DOHH2 (cell line): ENCODE measurements around the gene AIMP2.
A peak's percentile ranks its signal among the peaks of the same experiment; 100 is the strongest.
"Not testable (repeated sequence)": the region's sequence is repeated elsewhere in the genome, so short reads cannot be mapped to it uniquely, and the experiment has no call there.

Experiments used
- H3F3A ChIP-seq: fragments of 200-600 bp; sonication (generic), shearing (Covaris generic); 2 replicates; pipeline ENCODE4 v1.6.0; 2016; ENCODE audit warnings: antibody characterized with exemption, mild to moderate bottlenecking; ENCODE audit not compliant: control insufficient read depth, insufficient read depth
- H3K27ac ChIP-seq: fragments of 200-600 bp; sonication (generic); 2 replicates; pipeline ENCODE4 v1.5.1; 2014; ENCODE audit warnings: low read depth, mild to moderate bottlenecking, low read length, moderate library complexity
- H3K27me3 ChIP-seq: fragments of 200-600 bp; sonication (generic); 2 replicates; pipeline ENCODE4 v1.6.1; 2014; ENCODE audit warnings: mild to moderate bottlenecking, low read length, mixed read lengths; ENCODE audit not compliant: control insufficient read depth
- H3K36me3 ChIP-seq: fragments of 200-600 bp; sonication (generic); 2 replicates; pipeline ENCODE4 v1.6.1; 2014; ENCODE audit warnings: mild to moderate bottlenecking, low read length, moderate library complexity, mixed read lengths; ENCODE audit not compliant: control insufficient read depth
- H3K4me1 ChIP-seq: fragments of 200-600 bp; sonication (generic); 2 replicates; pipeline ENCODE4 v1.6.1; 2014; ENCODE audit warnings: mild to moderate bottlenecking, low read length, mixed read lengths; ENCODE audit not compliant: control insufficient read depth
- H3K4me2 ChIP-seq: fragments of 200-600 bp; sonication (generic); 2 replicates; pipeline ENCODE4 v1.6.0; 2014; ENCODE audit warnings: mild to moderate bottlenecking, low read length, moderate library complexity
- H3K4me3 ChIP-seq: fragments of 200-600 bp; sonication (generic); 2 replicates; pipeline ENCODE4 v1.5.1; 2014; ENCODE audit warnings: mild to moderate bottlenecking, low read length, mixed read lengths
- H3K79me2 ChIP-seq: fragments of 200-600 bp; sonication (generic); 2 replicates; pipeline ENCODE4 v1.6.1; 2014; ENCODE audit warnings: mild to moderate bottlenecking, low read length, mixed read lengths; ENCODE audit not compliant: control insufficient read depth
- H3K9me2 ChIP-seq: fragments of 200-600 bp; sonication (generic); replicated peaks from 2 replicates; pipeline ENCODE4 v1.6.1; 2014; ENCODE audit warnings: mild to moderate bottlenecking, low read length, mixed read lengths; ENCODE audit not compliant: control insufficient read depth
- H3K9me3 ChIP-seq: fragments of 200-600 bp; sonication (generic); 2 replicates; pipeline ENCODE4 v1.6.1; 2014; ENCODE audit warnings: antibody characterized with exemption, low read length, mixed read lengths; ENCODE audit not compliant: control insufficient read depth, insufficient read depth
- H4K20me1 ChIP-seq: fragments of 200-600 bp; sonication (generic); 2 replicates; pipeline ENCODE4 v1.6.0; 2014; ENCODE audit warnings: low read depth, mild to moderate bottlenecking, antibody characterized with exemption, low read length, moderate library complexity; ENCODE audit not compliant: control insufficient read depth, insufficient read depth
- CTCF ChIP-seq: fragments of 200-600 bp; sonication (generic); IDR thresholded peaks from one replicate; pipeline ENCODE4 v1.5.1; 2014; ENCODE audit warnings: antibody characterized with exemption, mild to moderate bottlenecking, low read depth, low read length; ENCODE audit not compliant: poor library complexity, severe bottlenecking
- EZH2phosphoT487 ChIP-seq: fragments of 200-600 bp; sonication (generic); IDR thresholded peaks from 2 replicates; pipeline ENCODE4 v1.6.1; 2017; ENCODE audit warnings: borderline replicate concordance, mild to moderate bottlenecking, antibody characterized with exemption, low read length, moderate library complexity, mixed read lengths

The AIMP2 gene

GRCh38 chr7:6008668-6009611, at the start of gene AIMP2, which contains the start of gene PMS2:
Gene AIMP2, plus strand, starts transcription at chr7:6009272. Its CDS starts 92 bp downstream, at chr7:6009364.
Gene PMS2, minus strand, starts transcription at chr7:6009049. Its CDS starts 30 bp downstream, at chr7:6009019.
- peak; percentile 48 for TF ChIP-seq CTCF
- no peak for TF ChIP-seq EZH2phosphoT487
- no peaks in the 10 kb centered on the region for H3K9me3 ChIP-seq
- H3F3A ChIP-seq = peaks cover 11% of the 10 kb centered on the region; the same call in 1 of the 2 replicates
- H3K4me2 ChIP-seq = peak within 1 kb of the TSS; percentile 68
- no peaks in the 10 kb centered on the region for H4K20me1 ChIP-seq
- H3K9me2 ChIP-seq = no peaks in the 10 kb centered on the region
- no peaks in the 10 kb centered on the region for H3K27me3 ChIP-seq
- H3K4me3 ChIP-seq = peak within 1 kb of the TSS; percentile 88
- H3K36me3 ChIP-seq = peaks cover 53% of the 10 kb centered on the region
- H3K4me1 ChIP-seq = peaks cover 28% of the 10 kb centered on the region
- H3K27ac ChIP-seq = peak within 1 kb of the TSS; percentile 77
- H3K79me2 ChIP-seq = peaks cover 80% of the 10 kb centered on the region

GRCh38 chr7:5963205-5963604, 45.9 kb upstream of the AIMP2 start:
- not testable (repeated sequence) for H3K4me1 ChIP-seq, H4K20me1 ChIP-seq, H3K79me2 ChIP-seq, H3K27me3 ChIP-seq, H3K9me2 ChIP-seq, H3K4me3 ChIP-seq, H3F3A ChIP-seq, H3K4me2 ChIP-seq, H3K36me3 ChIP-seq, H3K27ac ChIP-seq, H3K9me3 ChIP-seq

- not testable (repeated sequence) for H3K4me3 ChIP-seq, H3K4me1 ChIP-seq, H3K27ac ChIP-seq, H3K36me3 ChIP-seq, H3K27me3 ChIP-seq, H3F3A ChIP-seq, H3K9me2 ChIP-seq, H3K4me2 ChIP-seq, H4K20me1 ChIP-seq, H3K9me3 ChIP-seq, H3K79me2 ChIP-seq
Measured at GRCh38 chr7:5963810-5964209, 45.3 kb upstream of the AIMP2 start.

GRCh38 chr7:5970347-5970911, 38.6 kb upstream of the AIMP2 start, which contains the start of gene RSPH10B:
Gene RSPH10B, minus strand, starts transcription at chr7:5970689. Its CDS starts 3,573 bp downstream, at chr7:5967116.
- not testable (repeated sequence) for H4K20me1 ChIP-seq, H3K9me2 ChIP-seq, H3K4me2 ChIP-seq, H3K36me3 ChIP-seq, H3K27me3 ChIP-seq, H3K79me2 ChIP-seq, H3K4me3 ChIP-seq, H3K27ac ChIP-seq, H3K4me1 ChIP-seq, H3F3A ChIP-seq, H3K9me3 ChIP-seq

GRCh38 chr7:5973580-5973979, 35.5 kb upstream of the AIMP2 start:
- H3K36me3 ChIP-seq, H3K4me1 ChIP-seq, H3K79me2 ChIP-seq, H3K4me3 ChIP-seq, H3K4me2 ChIP-seq, H3K27me3 ChIP-seq, H4K20me1 ChIP-seq, H3K9me2 ChIP-seq, H3K27ac ChIP-seq, H3K9me3 ChIP-seq, H3F3A ChIP-seq: not testable (repeated sequence)

- H3K9me3 ChIP-seq, H3K9me2 ChIP-seq, H3K4me2 ChIP-seq, H3K4me3 ChIP-seq, H3F3A ChIP-seq, H4K20me1 ChIP-seq, H3K27me3 ChIP-seq, H3K4me1 ChIP-seq, H3K27ac ChIP-seq: not testable (repeated sequence)
- Histone ChIP-seq H3K79me2 (peaks cover 10% of the 10 kb centered on the region), H3K36me3 (peaks cover 23% of the 10 kb centered on the region)
Measured at GRCh38 chr7:5979680-5980314, 29.3 kb upstream of the AIMP2 start.

GRCh38 chr7:5987061-5987460, 22.0 kb upstream of the AIMP2 start:
- not testable (repeated sequence) for H3K9me3 ChIP-seq, H4K20me1 ChIP-seq, H3K4me1 ChIP-seq, H3K27ac ChIP-seq, H3K4me3 ChIP-seq, H3F3A ChIP-seq, H3K4me2 ChIP-seq, H3K9me2 ChIP-seq, H3K27me3 ChIP-seq
- H3K36me3 ChIP-seq = peaks cover 49% of the 10 kb centered on the region
- peaks cover 10% of the 10 kb centered on the region for H3K79me2 ChIP-seq
